ENCODE measurements around the gene CAMK2D.
"Not testable (repeated sequence)": the region's sequence is repeated elsewhere in the genome, so short reads cannot be mapped to it uniquely, and the experiment has no call there.

The CAMK2D gene

DNA sequence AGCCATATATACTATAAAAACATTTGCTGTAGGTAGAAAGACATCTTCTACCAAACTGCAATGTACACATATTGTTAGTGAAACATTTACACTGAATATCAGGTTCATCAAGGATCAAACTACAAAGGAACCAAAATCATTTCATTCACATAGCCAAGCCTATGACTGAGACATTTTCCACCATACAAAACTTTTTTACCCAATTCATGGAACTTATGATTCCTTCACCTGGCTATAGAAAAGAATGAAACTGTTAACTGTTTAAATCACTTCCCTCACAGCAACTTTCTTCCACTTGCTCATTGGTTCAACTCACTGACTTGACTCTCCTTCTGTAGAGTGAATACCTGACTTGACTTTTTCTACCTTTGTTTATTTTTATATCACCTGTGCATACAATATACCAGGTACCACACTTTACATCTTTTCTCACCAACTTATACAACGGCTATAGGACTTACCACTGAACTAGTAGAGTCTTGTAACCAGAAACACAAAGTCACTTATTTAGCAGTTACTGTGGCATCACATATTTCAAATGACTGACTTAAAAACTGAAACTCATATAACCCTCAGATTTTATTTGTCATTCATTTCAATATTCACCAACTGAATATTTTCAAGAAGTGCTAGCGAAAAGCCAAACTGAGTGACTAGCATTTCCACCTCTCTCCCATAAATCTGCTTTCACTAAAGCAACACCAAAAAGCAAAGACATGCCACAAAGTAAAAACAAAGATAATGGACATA lies 30.9 kb downstream of the CAMK2D start:
- no peak for DNase-seq (ENCODE audit: low read depth)

DNA sequence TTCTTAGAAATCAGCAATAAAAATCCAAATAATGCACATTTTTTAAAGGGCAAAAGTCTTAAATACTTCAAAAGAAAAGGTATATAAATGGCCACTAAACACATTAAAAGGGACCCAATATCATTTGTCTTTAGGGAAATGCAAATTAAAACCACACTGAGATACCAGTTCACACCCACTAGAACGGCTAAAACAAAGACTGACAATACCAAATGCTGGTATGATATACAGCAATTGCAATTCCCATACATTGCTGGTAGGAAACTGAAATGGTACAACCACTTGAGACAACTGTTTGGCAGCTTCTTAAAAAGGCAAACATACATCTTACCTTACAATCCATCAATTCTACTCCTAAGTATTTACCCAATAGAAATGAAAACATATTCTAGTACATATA lies 33.7 kb downstream of the CAMK2D start:
- no peak for DNase-seq (ENCODE audit: low read depth)

- no peak for DNase-seq (ENCODE audit: low read depth)
These were observed 35.6 kb downstream of the CAMK2D start for GRCh38 chr4:113725963-113726362.

DNA sequence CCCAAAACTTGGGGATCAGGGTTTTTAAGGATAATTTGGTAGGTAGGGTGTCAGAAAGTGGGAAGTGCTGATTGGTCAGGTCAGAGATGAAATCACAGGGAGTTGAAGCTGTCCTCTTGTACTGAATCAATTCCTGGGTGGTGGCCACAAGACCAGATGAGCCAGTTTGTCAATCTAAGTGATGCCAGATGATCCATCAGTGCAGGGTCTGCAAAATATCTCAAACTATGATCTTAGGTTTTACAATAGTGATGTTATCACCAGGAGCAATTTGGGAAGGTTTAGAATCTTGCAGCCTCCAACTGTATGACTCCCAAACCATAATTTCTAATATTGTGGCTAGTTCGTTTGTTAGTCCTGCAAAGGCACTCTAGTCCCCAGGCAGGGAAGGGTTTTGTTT lies 43.3 kb downstream of the CAMK2D start:
- no peak for DNase-seq (ENCODE audit: low read depth)

DNA sequence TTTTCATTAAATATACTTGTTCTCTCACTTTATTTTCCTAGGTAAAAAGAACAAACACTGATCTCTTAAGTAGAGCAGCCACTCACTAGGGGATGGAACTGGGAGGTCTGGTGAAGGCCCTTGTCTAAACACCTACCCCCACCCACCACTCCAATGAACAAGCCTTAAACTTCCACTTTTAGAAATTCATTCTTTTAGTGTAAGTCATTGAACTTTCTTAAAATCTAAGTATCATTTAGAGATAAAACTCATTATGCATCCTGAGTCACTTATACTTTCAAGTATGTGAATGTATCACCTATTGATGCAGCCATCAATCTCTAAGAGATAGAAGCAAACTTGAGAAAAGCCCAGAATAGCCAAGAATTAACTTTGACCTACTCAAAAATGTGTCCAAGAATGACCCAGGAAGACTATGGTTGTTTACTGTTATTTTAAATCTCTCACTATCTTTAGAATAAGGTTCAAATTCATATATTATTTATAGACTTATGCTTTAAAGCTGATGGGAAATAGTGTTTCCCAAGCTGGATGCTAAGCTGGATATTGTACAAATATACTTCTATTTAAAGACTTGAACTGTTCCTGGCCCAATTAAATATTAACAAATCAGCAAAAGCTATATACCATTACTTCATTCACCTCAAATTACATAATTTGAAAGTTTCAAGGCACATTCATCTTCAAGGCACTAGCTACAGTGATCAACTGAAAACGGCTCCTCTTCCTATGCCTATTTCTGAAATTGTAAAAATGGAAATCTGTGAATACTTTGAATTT lies 49.5 kb downstream of the CAMK2D start:
- no peak for DNase-seq (ENCODE audit: low read depth)

GRCh38 chr4:113708250-113708649 lies 53.3 kb downstream of the CAMK2D start:
- no peak for DNase-seq (ENCODE audit: low read depth)

- no peak for DNase-seq (ENCODE audit: low read depth)
These were observed 54.5 kb downstream of the CAMK2D start for GRCh38 chr4:113707048-113707447.

- not testable (repeated sequence) for DNase-seq (ENCODE audit: low read depth)
These were observed 56.4 kb downstream of the CAMK2D start for GRCh38 chr4:113705097-113705496.

- DNase-seq (ENCODE audit: low read depth), result not testable (repeated sequence)
These were observed 58.9 kb downstream of the CAMK2D start for GRCh38 chr4:113702596-113702995.

DNA sequence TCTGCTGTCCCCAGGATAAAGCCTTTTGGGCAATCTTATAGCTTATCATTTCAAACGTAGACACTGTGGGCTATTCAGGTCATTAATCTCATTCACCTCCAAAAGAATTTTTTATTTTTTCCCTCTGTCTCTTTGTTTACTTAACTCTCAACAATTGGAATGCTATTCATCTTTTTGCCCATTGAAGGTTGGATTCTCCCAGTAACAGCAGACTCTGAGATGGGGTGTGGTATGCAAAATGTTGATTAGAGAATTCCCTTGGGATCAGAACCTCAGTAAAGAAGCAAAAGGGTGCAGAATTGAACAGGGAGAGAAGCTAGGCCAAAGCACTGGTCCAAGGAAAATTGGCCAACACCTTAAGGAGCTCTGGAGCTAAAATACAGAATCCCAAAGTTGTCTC lies 60.4 kb downstream of the CAMK2D start:
- DNase-seq (ENCODE audit: low read depth), result no peak

DNA sequence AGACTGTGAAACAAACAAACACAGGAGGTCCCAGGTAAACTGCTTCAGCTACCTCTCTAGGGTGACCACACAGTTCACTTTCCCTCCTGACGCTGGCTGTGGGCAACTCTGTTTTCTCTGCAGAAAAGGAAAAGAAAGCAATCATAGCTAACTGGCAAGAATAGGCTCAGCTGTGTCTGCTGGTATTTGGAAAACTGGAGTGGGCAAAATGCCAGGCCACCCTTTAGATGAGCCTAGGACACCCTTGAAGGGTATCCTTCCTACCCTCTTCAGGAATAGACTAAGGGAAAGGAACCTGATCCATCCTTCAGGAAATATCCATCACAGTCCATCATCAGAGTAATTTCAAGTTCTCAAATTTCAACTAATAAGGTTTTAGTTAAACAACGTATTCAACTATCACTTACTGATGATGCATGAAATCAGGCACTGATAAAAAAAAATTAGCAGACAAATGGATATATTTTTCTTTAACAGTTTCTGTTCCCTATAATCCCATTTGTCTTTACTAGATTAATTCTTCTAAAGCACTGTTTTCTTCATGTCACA lies 60.9 kb downstream of the CAMK2D start:
- no peak for DNase-seq (ENCODE audit: low read depth)

GRCh38 chr4:113699772-113700171 lies 61.8 kb downstream of the CAMK2D start:
- no peak for DNase-seq (ENCODE audit: low read depth)

DNA sequence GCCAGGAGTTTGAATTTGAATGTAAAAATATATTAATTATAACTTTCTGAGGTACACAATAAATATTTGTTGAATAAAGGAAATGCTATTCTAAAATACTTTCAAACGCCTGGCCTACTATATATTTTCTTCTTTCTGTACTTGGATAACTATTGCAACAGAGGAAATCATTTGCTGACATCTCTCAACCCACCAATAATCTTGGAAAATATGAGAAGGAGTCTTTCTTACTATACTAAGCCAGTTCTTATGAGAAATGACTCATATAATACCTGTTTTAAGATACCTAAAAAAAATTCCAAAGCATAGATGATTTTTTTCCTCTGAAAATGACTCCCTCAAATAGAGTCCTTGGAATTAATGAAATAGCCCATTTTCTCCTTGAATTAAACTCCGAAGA lies 64.1 kb downstream of the CAMK2D start:
- no peak for DNase-seq (ENCODE audit: low read depth)

DNA sequence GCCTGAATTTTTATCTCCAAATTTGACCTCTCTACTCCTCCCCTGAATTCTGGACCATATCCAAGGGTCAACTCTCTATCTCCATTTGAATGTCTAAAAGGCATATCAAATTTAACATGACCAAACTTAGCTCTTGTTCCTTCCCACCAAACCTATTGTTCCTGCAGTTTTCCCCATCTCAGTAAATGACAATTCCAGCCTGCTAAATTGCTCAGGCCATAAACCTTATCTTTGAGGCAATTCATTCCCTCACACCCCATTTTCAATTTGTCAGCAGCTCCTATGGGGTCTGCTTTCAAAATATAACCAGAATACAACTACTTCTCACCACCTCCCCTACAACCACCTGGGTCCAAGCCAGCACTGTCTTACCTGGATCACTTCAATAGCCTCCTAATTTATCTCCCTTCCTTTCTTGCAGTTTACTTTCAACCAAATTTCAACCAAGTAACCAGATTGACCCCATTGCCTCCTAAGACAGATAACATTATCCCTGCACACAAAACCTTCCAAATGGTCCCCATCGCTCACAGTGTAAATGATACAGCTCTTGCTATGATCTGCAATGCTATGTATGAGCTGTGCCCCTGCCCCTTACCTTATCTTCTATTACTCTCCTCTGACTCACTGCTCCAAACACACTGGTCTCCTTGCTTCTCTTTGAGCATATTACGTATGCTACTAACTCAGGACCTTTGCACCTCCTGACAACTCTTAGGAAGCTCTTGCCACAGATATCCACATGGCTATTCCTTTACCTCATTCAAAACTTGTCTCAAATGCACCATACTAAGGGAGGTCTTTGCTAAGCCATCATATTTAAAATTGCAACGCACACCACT lies 66.0 kb downstream of the CAMK2D start:
- no peak for DNase-seq (ENCODE audit: low read depth)

DNA sequence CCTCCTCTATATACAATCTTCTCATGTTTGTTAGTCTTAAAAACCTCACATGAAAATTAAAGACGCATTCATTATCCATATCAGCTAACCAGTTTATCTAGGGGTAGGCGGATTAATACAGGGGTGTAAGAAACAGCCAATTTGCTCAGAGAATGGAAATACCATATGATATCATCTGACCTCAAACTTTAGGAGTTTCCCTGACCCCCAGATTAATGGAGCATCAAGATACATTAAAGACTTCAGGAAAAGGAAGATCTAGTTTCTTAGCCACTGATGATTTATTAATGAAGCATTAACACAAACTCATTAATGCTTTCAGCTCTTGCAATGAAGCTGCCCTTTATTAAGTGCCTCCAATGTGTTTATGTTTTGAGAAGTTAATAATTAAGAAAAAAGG lies 67.5 kb downstream of the CAMK2D start:
- no peak for DNase-seq (ENCODE audit: low read depth)

GRCh38 chr4:113692809-113693411 lies 68.6 kb downstream of the CAMK2D start:
- DNase-seq (ENCODE audit: low read depth), result no peak

DNA sequence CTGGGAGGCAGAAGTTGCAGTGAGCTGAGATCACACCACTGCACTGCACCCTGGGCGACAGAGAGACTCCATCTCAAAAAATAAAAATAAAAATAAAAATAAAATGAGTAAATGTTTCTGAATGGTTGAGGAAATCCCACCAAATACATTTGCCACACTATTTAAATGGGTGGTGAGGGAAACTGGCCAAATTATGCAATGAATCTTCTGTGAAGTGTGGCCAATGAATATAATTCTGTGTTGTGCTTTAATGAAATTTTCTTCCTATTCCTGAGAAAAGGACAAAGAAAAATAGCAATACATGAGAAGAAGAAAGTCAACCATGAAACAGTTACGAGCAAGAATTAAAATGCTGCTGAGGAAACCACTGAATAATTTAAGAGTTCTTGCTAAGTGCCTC lies 69.9 kb downstream of the CAMK2D start:
- no peak for DNase-seq (ENCODE audit: low read depth)

GRCh38 chr4:113689394-113689793 lies 72.1 kb downstream of the CAMK2D start:
- no peak for DNase-seq (ENCODE audit: low read depth)

GRCh38 chr4:113687067-113687718 lies 74.3 kb downstream of the CAMK2D start:
- no peak for DNase-seq (ENCODE audit: low read depth)

GRCh38 chr4:113685157-113685556 lies 76.4 kb downstream of the CAMK2D start:
- DNase-seq (ENCODE audit: low read depth), result not testable (repeated sequence)

DNA sequence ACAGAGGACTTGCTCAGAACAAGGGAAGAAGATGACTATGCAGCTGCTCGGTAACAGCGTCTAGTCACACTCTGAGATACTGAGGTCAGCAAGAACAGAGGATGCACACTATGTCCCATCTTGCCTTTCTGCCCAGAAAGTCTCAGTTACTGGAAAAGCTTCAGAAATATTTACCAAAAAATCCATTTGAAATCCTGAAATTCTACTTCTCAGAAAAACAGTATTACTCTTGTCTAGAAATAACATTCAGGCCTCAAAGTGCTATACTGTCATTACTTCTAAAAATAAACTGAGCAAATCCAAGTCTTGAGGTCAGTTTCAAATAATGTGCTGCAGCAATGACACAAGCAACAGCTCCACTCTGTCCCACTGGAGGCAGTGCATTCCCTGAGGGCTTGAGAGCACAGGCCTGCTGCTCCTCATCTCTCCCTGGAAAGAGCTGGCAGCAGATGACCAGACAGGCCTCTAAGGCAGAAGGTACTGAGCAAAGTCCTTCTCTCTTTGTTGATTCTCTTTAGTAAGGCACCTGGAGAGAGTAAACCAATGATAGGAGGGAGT lies 76.9 kb downstream of the CAMK2D start:
- DNase-seq (ENCODE audit: low read depth), result no peak

Measured in CMK (cell line).